Tibial nerve (tissue), 4 donors: ENCODE results near the gene PCSK5. TPM values are rescaled to one million over a fixed set of nuclear protein-coding genes. Genes with fewer than 3 reads are reported as not detected.

Source experiments
- DNase-seq, 2 donors: peaks; one replicate each; pipeline ENCODE4 v3.0.0-alpha.2; 2019; ENCODE audit warnings: low spot score in 2 of 2
- H3K27ac ChIP-seq, 4 donors: fragments of 200-600 bp; sonication (generic) in 3 of 4; one replicate each; pipeline ENCODE4 v1.5.1; 2017 to 2019; ENCODE audit warnings: mild to moderate bottlenecking in 1 of 4
- H3K27me3 ChIP-seq, 2 donors: fragments of 200-600 bp; sonication (generic) in 1 of 2; one replicate each; pipeline versions ENCODE4 v1.5.1 to v1.6.0; 2017 to 2019
- H3K36me3 ChIP-seq, 3 donors: fragments of 200-600 bp; sonication (generic); one replicate each; pipeline ENCODE4 v1.5.1; 2018 to 2019
- H3K4me1 ChIP-seq, 4 donors: fragments of 200-600 bp; sonication (generic) in 3 of 4; one replicate each; pipeline ENCODE4 v1.5.1; 2017 to 2019
- H3K4me3 ChIP-seq, 4 donors: fragments of 200-600 bp; sonication (generic) in 3 of 4; one replicate each; pipeline ENCODE4 v1.5.1; 2017 to 2019; ENCODE audit warnings: mild to moderate bottlenecking in 1 of 4, moderate library complexity in 1 of 4
- H3K9me3 ChIP-seq, 4 donors: fragments of 200-600 bp; sonication (generic) in 3 of 4; one replicate each; pipeline ENCODE4 v1.5.1; 2017 to 2019
- CTCF ChIP-seq, 5 experiments: fragments of 200-600 bp in 3 of 5; fragments of 450-650 bp in 2 of 5; sonication (generic) in 3 of 5; IDR thresholded peaks; one replicate each; pipeline ENCODE4 v1.5.1; 2016 to 2019; ENCODE audit warnings: antibody characterized with exemption in 5 of 5, mild to moderate bottlenecking in 3 of 5, moderate library complexity in 2 of 5
- EP300 ChIP-seq, 2 donors: sonication (generic); formaldehyde crosslinking; IDR thresholded peaks; one replicate each; pipeline ENCODE4 v1.6.1; 2017; ENCODE audit warnings: antibody characterized with exemption in 2 of 2, mild to moderate bottlenecking in 1 of 2
- POLR2A ChIP-seq, 2 donors: fragments of 450-650 bp; IDR thresholded peaks; one replicate each; pipeline ENCODE4 v1.6.1; 2017; ENCODE audit warnings: antibody characterized with exemption in 2 of 2, mild to moderate bottlenecking in 2 of 2, moderate library complexity in 2 of 2
- whole genome bisulfite sequencing, 2 donors: methylation state at CpG; one replicate each; pipeline ENCODE4 v1.1.5; 2018; 5-methylcytosine and 5-hydroxymethylcytosine counted together
- total RNA-seq, 4 donors: library from RNA; depleted of rRNA; stranded (reverse); fragments of >200 nt; gene quantifications; one replicate each; pipeline ENCODE4 v1.1.0, GENCODE V29; 2016

Gene PCSK5
- total RNA-seq, 4 donors from 2014 or later: 12.5 to 32.7 (median 23.0) TPM

- 53 to 71% methylated on average over 2 of the region's 2 CpGs for WGBS, 2 donors
- Histone ChIP-seq H3K4me3 (no peak overlapping the region), H3K27ac (no peak overlapping the region), H3K4me1 (peaks cover 0 to 7% (median 4%) of the 10 kb centered on the region in 4 donors), H3K36me3 (no peaks in the 10 kb centered on the region), H3K27me3 (no peaks in the 10 kb centered on the region), H3K9me3 (no peaks in the 10 kb centered on the region)
- no peak for DNase-seq
- TF ChIP-seq EP300 (IDR thresholded peaks at IDR 0.05): no peak
- TF ChIP-seq CTCF (IDR thresholded peaks at IDR 0.05): no peak
- TF ChIP-seq POLR2A (IDR thresholded peaks at IDR 0.05): no peak
These were observed 111.0 kb downstream of the PCSK5 start for GRCh38 chr9:76001459-76001858.

GRCh38 chr9:76003041-76003440, 112.6 kb downstream of the PCSK5 start:
- no peaks in the 10 kb centered on the region for H3K27me3 ChIP-seq
- no peak overlapping the region for H3K4me3 ChIP-seq
- H3K36me3 ChIP-seq: no peaks in the 10 kb centered on the region
- 89 to 93% methylated on average over 5 of the region's 5 CpGs for WGBS, 2 donors
- TF ChIP-seq POLR2A (IDR thresholded peaks at IDR 0.05) (no peak), EP300 (IDR thresholded peaks at IDR 0.05) (no peak), CTCF (IDR thresholded peaks at IDR 0.05) (no peak)
- H3K27ac ChIP-seq: no peak overlapping the region
- no peak for DNase-seq
- no peaks in the 10 kb centered on the region for H3K9me3 ChIP-seq
- no peaks in the 10 kb centered on the region for H3K4me1 ChIP-seq

- Histone ChIP-seq H3K9me3 (no peaks in the 10 kb centered on the region), H3K27ac (no peak overlapping the region), H3K4me1 (no peaks in the 10 kb centered on the region), H3K36me3 (no peaks in the 10 kb centered on the region), H3K27me3 (no peaks in the 10 kb centered on the region), H3K4me3 (no peak overlapping the region)
- TF ChIP-seq EP300 (IDR thresholded peaks at IDR 0.05): no peak
- no peak for DNase-seq
- 97 to 98% methylated on average over 1 of the region's 1 CpG for WGBS, 2 donors
These were observed 114.1 kb downstream of the PCSK5 start for GRCh38 chr9:76004526-76004925.

DNA sequence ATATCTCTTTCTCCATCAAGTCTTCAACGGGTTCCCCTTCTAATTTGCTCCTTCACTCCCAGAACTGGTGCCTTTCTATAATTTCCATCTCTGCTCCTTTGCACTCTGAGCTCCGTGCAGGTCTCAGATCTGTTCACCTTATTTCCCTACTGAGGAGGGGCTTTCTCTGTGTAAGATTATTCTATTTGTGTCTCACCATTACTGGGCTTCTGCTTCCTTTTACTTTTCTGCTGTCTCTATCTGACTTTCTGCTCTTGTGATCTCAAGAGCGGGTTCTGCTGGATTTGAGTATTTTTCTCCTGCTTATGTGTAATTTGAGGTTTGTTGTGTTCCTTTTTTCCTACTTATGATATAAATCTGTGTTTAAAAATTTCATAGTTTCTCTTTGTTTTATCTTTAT, 117.5 kb downstream of the PCSK5 start:
- H3K36me3 ChIP-seq: no peaks in the 10 kb centered on the region
- H3K27ac ChIP-seq: no peak overlapping the region
- no peak overlapping the region for H3K4me3 ChIP-seq
- 91 to 92% methylated on average over 3 of the region's 3 CpGs for WGBS, 2 donors
- no peak for DNase-seq
- H3K27me3 ChIP-seq: no peaks in the 10 kb centered on the region
- no peaks in the 10 kb centered on the region for H3K9me3 ChIP-seq
- peaks cover 0 to 10% (median 0%) of the 10 kb centered on the region in 4 donors for H3K4me1 ChIP-seq
- TF ChIP-seq EP300 (IDR thresholded peaks at IDR 0.05) (no peak), CTCF (IDR thresholded peaks at IDR 0.05) (no peak), POLR2A (IDR thresholded peaks at IDR 0.05) (no peak)

GRCh38 chr9:76013809-76014208, 123.3 kb downstream of the PCSK5 start:
- Histone ChIP-seq H3K36me3 (no peaks in the 10 kb centered on the region), H3K27ac (no peak overlapping the region), H3K27me3 (no peaks in the 10 kb centered on the region), H3K4me1 (peaks cover 0 to 20% (median 0%) of the 10 kb centered on the region in 4 donors), H3K9me3 (no peaks in the 10 kb centered on the region), H3K4me3 (no peak overlapping the region)
- 34 to 45% methylated on average over 2 of the region's 2 CpGs for WGBS, 2 donors
- TF ChIP-seq POLR2A (IDR thresholded peaks at IDR 0.05) (no peak), CTCF (IDR thresholded peaks at IDR 0.05) (no peak), EP300 (IDR thresholded peaks at IDR 0.05) (no peak)
- no peak for DNase-seq

DNA sequence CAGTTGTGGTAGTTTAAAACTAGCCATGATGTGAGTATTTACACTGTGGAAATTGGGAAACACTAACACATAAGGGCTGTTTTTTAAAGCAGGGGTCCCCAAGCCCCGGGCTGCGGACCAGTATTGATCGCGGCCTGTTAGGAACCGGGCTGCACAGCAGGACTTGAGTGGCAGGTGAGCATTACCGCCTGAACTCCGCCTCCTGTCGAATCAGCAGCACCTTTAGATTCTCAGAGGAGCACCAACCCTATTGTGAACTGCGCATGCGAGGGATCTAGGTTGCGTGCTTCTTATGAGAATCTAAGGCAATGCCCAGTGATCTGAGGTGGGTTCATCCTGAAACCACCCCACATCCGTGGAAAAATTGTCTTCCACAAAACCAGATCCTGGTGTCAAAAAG, 127.8 kb downstream of the PCSK5 start:
- TF ChIP-seq POLR2A (IDR thresholded peaks at IDR 0.05) (no peak), EP300 (IDR thresholded peaks at IDR 0.05) (no peak), CTCF (IDR thresholded peaks at IDR 0.05) (no peak)
- 82 to 91% methylated on average over 12 of the region's 12 CpGs for WGBS, 2 donors
- no peaks in the 10 kb centered on the region for H3K27me3 ChIP-seq
- H3K4me3 ChIP-seq: no peak overlapping the region
- no peak overlapping the region for H3K27ac ChIP-seq
- no peaks in the 10 kb centered on the region for H3K9me3 ChIP-seq
- H3K36me3 ChIP-seq: no peaks in the 10 kb centered on the region
- DNase-seq: no peak
- peaks cover 0 to 9% (median 0%) of the 10 kb centered on the region in 4 donors for H3K4me1 ChIP-seq
